ENCODE results near the gene BMPR1B.

The BMPR1B gene

GRCh38 chr4:95050980-95051701, 293.4 kb downstream of the BMPR1B start:
- TF ChIP-seq POLR2AphosphoS5 (IDR thresholded peaks at IDR 0.05; ENCODE audit: low read depth, low read length) (no peak), TAF1 (IDR thresholded peaks at IDR 0.05; ENCODE audit: borderline replicate concordance, insufficient read depth, low read length) (no peak), FOXP2 (optimal IDR thresholded peaks at IDR 0.05; ENCODE audit: borderline replicate concordance, extremely low read depth, extremely low read length, insufficient read depth) (no peak), REST (IDR thresholded peaks at IDR 0.05; ENCODE audit: insufficient read depth in 1 of 2, low read depth in 2 of 2, low read length in 2 of 2) (no peak), SIN3A (IDR thresholded peaks at IDR 0.05; ENCODE audit: borderline replicate concordance, insufficient read depth, low read length) (no peak)

GRCh38 chr4:95051702-95052020, 293.9 kb downstream of the BMPR1B start:
- no peak for TF ChIP-seq POLR2AphosphoS5 (IDR thresholded peaks at IDR 0.05; ENCODE audit: low read depth, low read length)
- no peak for TF ChIP-seq SIN3A (IDR thresholded peaks at IDR 0.05; ENCODE audit: borderline replicate concordance, insufficient read depth, low read length)
- TF ChIP-seq FOXP2 (optimal IDR thresholded peaks at IDR 0.05; ENCODE audit: borderline replicate concordance, extremely low read depth, extremely low read length, insufficient read depth): no peak
- TF ChIP-seq REST (IDR thresholded peaks at IDR 0.05; ENCODE audit: insufficient read depth in 1 of 2, low read depth in 2 of 2, low read length in 2 of 2): no peak
- TF ChIP-seq TAF1 (IDR thresholded peaks at IDR 0.05; ENCODE audit: borderline replicate concordance, insufficient read depth, low read length): no peak

- TF ChIP-seq REST (IDR thresholded peaks at IDR 0.05; ENCODE audit: insufficient read depth in 1 of 2, low read depth in 2 of 2, low read length in 2 of 2) (no peak), TAF1 (IDR thresholded peaks at IDR 0.05; ENCODE audit: borderline replicate concordance, insufficient read depth, low read length) (no peak), SIN3A (IDR thresholded peaks at IDR 0.05; ENCODE audit: borderline replicate concordance, insufficient read depth, low read length) (no peak), FOXP2 (optimal IDR thresholded peaks at IDR 0.05; ENCODE audit: borderline replicate concordance, extremely low read depth, extremely low read length, insufficient read depth) (no peak), POLR2AphosphoS5 (IDR thresholded peaks at IDR 0.05; ENCODE audit: low read depth, low read length) (no peak)
Observed at GRCh38 chr4:95058991-95059390, 301.2 kb downstream of the BMPR1B start.

- TF ChIP-seq POLR2AphosphoS5 (IDR thresholded peaks at IDR 0.05; ENCODE audit: low read depth, low read length) (peak; percentile 39; the same call in 1 of the 2 replicates), FOXP2 (optimal IDR thresholded peaks at IDR 0.05; ENCODE audit: borderline replicate concordance, extremely low read depth, extremely low read length, insufficient read depth) (no peak), TAF1 (IDR thresholded peaks at IDR 0.05; ENCODE audit: borderline replicate concordance, insufficient read depth, low read length) (no peak), SIN3A (IDR thresholded peaks at IDR 0.05; ENCODE audit: borderline replicate concordance, insufficient read depth, low read length) (no peak)
Observed at GRCh38 chr4:95059663-95060062, 301.9 kb downstream of the BMPR1B start.

GRCh38 chr4:95061220-95061619, 303.5 kb downstream of the BMPR1B start:
- TF ChIP-seq TAF1 (IDR thresholded peaks at IDR 0.05; ENCODE audit: borderline replicate concordance, insufficient read depth, low read length) (peak; percentile 3; the same call in 1 of the 2 replicates), SIN3A (IDR thresholded peaks at IDR 0.05; ENCODE audit: borderline replicate concordance, insufficient read depth, low read length) (peak; percentile 51; the same call in 1 of the 2 replicates), POLR2AphosphoS5 (IDR thresholded peaks at IDR 0.05; ENCODE audit: low read depth, low read length) (no peak), REST (IDR thresholded peaks at IDR 0.05; ENCODE audit: insufficient read depth in 1 of 2, low read depth in 2 of 2, low read length in 2 of 2) (no peak), FOXP2 (optimal IDR thresholded peaks at IDR 0.05; ENCODE audit: borderline replicate concordance, extremely low read depth, extremely low read length, insufficient read depth) (no peak)

Data from PFSK-1 (cell line).